Rectal smooth muscle tissue (tissue), 1 donor: ENCODE results near the gene TBC1D22A.

Experiments used
- H3K27ac ChIP-seq: one replicate; pipeline ENCODE4 v1.7.0; 2013; ENCODE audit warnings: low read depth, low read length, inconsistent platforms
- H3K27me3 ChIP-seq: one replicate; pipeline ENCODE4 v1.7.0; 2013; ENCODE audit warnings: low read length; ENCODE audit not compliant: control insufficient read depth, insufficient read depth
- H3K36me3 ChIP-seq: one replicate; pipeline ENCODE4 v1.7.0; 2013; ENCODE audit warnings: low read length; ENCODE audit not compliant: control insufficient read depth, insufficient read depth
- H3K4me1 ChIP-seq: one replicate; pipeline ENCODE4 v1.7.0; 2013; ENCODE audit warnings: low read length; ENCODE audit not compliant: control insufficient read depth, insufficient read depth
- H3K4me3 ChIP-seq: one replicate; pipeline ENCODE4 v1.7.0; 2013; ENCODE audit warnings: low read length
- H3K9ac ChIP-seq: one replicate; pipeline ENCODE4 v1.7.0; 2013; ENCODE audit warnings: low read length

Gene TBC1D22A

DNA sequence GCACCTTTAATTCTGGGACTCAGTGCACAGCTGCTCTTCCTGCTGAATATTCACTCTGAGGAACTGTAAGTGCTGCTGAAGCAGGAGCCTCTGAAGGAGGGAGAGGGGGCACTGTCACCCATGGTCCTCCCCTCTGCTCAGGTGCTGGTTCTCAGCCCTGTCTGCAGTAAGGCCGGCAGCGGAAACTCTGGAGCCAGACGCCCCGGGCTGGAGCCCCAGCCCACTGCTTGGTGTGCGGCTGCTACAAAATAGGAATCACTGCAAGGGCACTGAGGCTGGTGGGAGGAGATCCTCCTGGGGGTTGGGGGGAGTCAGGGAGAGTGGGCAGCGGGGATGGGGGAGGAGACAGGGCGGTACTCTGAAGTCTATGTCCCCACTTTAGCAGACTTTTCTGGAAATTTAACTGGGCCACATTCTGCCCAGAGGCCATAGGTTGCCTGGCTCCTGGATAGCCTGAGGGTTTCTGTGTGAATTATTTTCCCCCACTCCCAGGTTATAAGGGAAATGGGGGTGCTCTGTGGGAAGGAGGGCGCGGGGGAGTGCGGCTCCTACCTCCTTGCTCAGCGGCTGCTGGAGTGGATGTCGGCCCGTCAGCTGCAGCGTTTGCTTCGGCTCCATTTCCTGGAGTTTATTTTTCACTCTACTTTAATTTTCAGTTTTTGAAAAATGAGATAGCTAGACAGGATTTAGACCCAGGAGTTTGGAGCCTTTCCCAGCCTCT lies 33.6 kb downstream of the TBC1D22A start:
- H3K27me3 ChIP-seq = no peaks in the 10 kb centered on the region
- H3K4me1 ChIP-seq = peaks cover 3% of the 10 kb centered on the region
- H3K27ac ChIP-seq = no peak overlapping the region

DNA sequence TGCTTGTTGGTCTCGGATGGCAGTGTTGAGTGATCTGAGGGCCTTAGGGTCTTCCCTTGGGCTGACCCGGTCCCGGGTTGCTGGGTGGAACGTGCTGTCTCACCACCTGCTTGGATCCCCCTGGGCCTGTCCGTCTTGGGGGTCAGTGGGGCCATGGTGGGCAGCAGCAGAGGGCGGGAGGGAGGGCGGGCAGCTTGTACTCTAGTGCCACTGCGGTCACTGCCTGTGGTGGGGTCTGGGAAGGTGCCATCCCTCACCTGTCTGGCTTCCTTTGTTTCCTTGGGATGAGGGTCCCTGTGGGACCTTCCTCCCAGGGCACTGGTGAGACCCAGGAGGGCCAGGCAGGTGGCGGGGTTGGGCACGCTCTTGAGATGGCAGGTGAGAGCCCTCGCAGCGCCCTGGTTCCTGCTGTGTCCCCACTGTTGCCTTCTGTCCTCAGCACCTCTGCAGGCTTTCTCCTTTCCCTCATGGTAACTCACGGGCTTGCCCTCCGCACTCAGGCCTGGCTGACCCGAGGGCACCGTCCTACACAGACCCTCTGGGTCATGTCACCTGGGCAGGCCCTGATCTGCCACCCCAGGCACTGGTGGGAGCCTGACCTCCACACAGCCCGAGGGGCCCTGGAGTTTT lies 34.2 kb downstream of the TBC1D22A start:
- Histone ChIP-seq H3K27ac (no peak overlapping the region), H3K36me3 (peaks cover 46% of the 10 kb centered on the region), H3K4me3 (no peak overlapping the region), H3K4me1 (peaks cover 3% of the 10 kb centered on the region), H3K27me3 (no peaks in the 10 kb centered on the region), H3K9ac (no peak overlapping the region)

More for the DNA sequence above, 33.6 kb downstream of the TBC1D22A start:
- no peak overlapping the region for H3K9ac ChIP-seq
- H3K36me3 ChIP-seq = peaks cover 46% of the 10 kb centered on the region
- H3K4me3 ChIP-seq = no peak overlapping the region

DNA sequence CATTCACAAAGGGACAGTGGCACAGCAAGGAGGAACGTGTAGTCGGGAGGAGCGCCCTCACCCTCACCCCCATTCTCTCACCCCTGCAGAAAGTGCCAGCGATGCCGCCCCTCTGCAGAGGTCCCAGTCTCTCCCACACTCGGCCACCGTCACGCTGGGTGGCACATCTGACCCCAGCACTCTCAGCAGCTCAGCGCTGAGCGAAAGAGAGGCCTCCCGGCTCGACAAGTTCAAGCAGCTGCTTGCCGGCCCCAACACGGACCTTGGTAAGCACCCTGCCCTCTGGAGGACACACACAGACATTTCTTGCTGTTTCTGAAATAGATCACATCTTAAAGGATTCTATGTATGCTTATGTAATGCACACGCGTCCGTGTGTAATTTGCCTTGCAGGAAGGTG lies 34.9 kb downstream of the TBC1D22A start:
- no peak overlapping the region for H3K4me3 ChIP-seq
- H3K27ac ChIP-seq = no peak overlapping the region
- H3K27me3 ChIP-seq = no peaks in the 10 kb centered on the region
- no peak overlapping the region for H3K9ac ChIP-seq
- peaks cover 46% of the 10 kb centered on the region for H3K36me3 ChIP-seq
- H3K4me1 ChIP-seq = peaks cover 3% of the 10 kb centered on the region

DNA sequence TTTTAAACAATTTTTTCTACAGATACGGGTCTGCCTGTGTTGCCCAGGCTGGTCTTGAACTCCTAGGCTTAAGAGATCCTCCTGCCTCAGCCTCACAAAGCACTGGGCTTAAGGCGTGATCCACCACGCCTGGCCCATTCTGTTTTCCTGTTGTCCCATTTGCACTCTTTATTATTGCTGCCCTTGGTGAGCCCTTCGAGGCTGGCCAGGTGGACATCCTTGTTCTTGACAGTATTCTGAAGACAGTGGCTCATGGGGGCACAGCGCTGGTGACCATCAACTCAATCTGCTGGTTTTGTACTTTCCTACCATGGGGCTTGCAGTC lies 35.6 kb downstream of the TBC1D22A start:
- H3K27me3 ChIP-seq = no peaks in the 10 kb centered on the region
- no peak overlapping the region for H3K27ac ChIP-seq
- H3K36me3 ChIP-seq = peaks cover 44% of the 10 kb centered on the region

DNA sequence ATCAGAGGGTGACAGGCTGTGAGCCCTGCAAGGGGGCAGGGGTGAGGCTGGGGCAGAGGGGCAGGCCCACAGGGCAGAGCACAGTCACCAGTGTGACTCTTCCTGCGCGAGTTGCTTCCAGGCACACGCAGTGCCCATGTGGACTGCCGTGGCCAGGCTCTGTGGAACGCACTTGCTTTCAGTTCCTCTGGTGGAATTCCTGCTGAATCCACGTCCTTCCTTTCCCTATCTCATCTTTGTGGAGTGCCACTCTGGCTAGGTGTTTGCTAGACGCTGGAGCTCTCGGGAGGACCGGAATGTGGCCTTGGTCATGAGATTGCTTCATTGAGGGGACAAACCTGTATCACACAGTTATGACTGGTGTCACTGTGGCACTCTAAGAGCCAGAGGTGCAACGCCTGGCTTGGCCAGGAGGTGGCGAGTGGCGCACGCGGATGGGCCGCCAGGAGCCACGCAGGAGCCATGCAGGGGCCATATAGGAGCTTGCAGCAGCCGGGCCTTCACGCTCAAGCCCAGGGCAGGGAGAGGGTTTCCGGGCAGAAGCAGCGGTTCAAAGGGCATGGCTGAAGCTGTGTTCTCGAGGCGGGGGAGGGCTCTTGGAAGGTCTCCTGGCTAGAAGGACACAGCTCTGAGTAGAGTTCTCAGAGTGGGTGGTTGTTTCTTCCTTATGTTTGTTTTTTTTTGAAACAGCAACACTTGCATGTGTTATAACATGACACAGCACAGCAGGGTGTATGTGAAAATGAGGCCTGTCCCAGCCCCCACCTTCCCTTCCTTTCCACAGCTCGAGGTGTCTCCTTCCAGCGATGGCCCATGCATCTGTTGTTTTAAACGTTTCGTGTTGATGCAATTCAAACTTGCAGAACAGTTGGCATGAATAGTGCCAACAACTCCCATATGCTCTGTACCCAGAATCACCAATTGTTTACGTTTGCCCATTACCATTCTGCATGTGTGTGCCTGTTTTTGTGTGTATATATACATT lies 36.2 kb downstream of the TBC1D22A start:
- Histone ChIP-seq H3K4me3 (no peak overlapping the region), H3K27me3 (no peaks in the 10 kb centered on the region), H3K27ac (no peak overlapping the region), H3K36me3 (peaks cover 37% of the 10 kb centered on the region), H3K4me1 (peaks cover 3% of the 10 kb centered on the region), H3K9ac (no peak overlapping the region)

More for the DNA sequence above, 35.6 kb downstream of the TBC1D22A start:
- Histone ChIP-seq H3K4me3 (no peak overlapping the region), H3K4me1 (peaks cover 3% of the 10 kb centered on the region), H3K9ac (no peak overlapping the region)

DNA sequence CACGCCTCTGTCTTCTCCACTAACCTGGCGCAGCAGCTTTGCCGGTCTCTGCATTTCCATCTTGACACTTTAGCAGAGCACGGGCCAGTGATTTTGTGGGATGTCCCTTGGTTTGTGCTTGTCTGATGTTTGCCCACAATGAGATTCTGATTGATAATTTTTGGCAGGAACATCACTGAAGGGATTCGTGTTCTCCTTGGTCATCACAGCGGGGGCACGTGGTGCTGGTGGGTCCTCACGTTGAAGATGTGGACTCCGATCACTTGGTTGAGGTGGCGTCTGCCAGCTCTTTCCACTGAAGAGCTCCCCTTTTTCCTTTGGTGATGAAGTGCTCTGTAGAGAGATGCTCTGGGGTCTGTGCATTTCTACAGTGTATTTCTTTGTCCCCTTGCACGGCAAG lies 37.2 kb downstream of the TBC1D22A start:
- Histone ChIP-seq H3K4me1 (peaks cover 3% of the 10 kb centered on the region), H3K27ac (no peak overlapping the region), H3K27me3 (no peaks in the 10 kb centered on the region), H3K9ac (no peak overlapping the region), H3K4me3 (no peak overlapping the region), H3K36me3 (peaks cover 32% of the 10 kb centered on the region)

DNA sequence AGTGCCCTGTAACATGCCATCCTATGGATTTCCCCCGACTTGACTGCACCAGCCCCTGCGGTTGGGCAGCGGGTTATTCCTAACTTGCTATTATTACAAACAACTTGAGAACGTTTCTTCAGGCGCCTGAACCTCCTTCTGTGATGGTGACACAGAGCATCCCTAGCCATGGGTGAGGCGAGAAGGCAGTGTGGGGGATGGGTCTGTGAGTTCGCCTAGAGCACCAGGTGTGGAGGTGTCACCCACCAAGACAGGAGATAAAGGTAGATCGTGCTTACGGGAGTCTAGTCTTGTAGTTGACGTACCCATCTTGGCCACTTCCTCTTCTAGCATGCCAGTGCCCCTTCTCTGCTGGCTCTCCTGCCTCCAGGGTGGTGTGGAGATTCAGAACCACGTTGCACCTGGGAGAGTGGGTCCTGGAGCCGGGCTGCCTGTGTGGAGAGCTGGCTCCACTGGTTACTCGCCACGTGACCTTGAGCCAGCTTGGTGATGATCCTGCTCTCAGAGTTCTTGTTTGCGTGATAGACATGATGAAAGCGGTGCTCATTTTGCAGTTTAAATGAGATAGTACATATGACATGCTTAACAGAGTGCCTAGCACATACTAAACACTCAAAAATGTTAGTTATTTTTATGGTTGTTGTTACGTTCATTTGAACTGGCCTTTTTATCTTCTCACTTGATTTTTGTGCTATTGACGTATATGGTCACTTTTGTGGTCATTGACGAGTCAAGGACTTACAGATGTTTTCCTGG lies 37.8 kb downstream of the TBC1D22A start:
- H3K36me3 ChIP-seq = peaks cover 29% of the 10 kb centered on the region
- H3K4me3 ChIP-seq = no peak overlapping the region
- H3K9ac ChIP-seq = no peak overlapping the region
- peaks cover 3% of the 10 kb centered on the region for H3K4me1 ChIP-seq
- H3K27ac ChIP-seq = no peak overlapping the region
- H3K27me3 ChIP-seq = no peaks in the 10 kb centered on the region

DNA sequence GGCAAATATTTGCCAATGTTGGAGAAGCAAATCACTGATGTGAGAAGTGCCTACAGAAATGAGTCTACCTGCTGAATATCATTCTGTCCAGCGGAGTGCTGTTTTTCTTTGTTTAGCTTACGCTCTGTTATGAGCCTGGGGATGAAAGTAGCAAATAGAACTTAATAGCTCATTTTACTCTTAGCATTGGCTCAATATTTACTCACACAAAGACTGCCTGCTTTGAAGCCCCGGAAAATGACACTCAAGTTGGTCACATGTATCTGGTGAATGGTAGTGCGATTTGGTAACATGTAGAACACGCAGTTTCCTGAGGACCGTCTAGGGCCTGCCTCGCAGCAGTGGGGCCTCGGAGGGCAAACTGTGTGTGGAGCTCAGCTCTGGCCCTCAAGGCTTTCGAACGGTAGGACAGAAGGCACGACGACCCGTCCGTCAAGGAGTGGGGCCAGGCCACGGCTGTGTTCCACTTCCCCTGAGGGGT lies 38.9 kb downstream of the TBC1D22A start:
- Histone ChIP-seq H3K27me3 (no peaks in the 10 kb centered on the region), H3K36me3 (peaks cover 25% of the 10 kb centered on the region), H3K4me3 (no peak overlapping the region), H3K27ac (no peak overlapping the region), H3K9ac (no peak overlapping the region), H3K4me1 (peaks cover 3% of the 10 kb centered on the region)

DNA sequence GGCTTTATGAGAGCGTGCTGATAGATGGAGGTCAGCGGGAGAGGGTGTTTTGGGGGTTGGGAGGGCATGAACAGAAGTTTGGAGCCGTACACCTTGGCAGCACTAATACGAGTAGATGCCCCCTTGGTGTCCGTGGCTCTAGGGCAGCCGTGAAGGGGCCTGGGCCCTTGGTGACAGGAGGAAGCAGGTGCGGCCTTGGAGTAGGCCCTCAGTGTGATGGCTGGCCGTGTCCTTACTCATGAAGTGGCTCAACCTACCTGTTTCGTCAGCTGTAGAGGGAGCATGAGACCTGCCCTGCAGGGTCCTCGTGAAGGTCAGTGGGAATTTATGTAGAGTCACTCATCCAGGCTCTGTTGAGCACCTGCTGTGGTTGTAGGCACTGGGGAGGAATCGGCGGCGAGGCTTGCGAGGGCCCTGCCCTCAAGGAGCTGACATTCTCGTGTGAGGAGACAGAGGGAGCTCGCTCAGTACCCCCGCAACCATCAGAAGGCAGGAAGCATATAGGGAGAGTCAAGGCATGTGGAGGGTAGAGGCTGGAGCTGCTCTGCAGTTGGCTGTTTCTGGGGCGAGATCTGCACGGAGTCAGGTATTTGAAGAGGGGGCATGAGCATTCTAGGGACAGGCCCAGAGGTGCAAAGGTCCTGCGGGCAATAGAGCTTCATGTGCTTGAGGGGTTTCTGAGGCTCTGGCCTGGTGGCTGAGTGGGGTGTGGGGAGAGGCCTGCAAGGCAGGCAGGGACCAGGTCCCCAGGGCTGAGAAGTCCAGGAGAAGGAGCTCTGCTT lies 39.6 kb downstream of the TBC1D22A start:
- Histone ChIP-seq H3K27me3 (no peaks in the 10 kb centered on the region), H3K4me3 (no peak overlapping the region), H3K36me3 (peaks cover 21% of the 10 kb centered on the region), H3K27ac (no peak overlapping the region), H3K4me1 (peaks cover 3% of the 10 kb centered on the region), H3K9ac (no peak overlapping the region)

DNA sequence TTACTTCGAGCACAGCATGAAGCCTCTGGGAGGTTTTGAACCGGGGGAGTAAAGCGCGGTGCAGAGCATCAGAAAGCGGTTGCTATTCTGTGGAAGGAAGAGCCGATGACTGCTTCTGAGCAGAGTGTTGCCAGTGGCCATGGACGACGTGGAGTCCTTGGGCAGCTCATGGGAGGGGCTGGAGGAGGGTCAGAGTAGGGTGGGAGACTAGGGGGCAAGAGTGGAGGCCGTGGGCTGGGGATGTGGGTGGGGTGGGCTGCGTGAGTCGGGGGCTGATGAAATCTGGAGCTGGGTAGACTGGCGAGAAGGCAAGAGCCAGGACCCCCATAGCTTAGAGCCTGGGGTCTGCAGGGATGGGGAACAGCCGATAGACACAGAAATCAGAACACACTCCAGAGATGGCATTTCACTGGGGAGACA lies 40.2 kb downstream of the TBC1D22A start:
- no peaks in the 10 kb centered on the region for H3K27me3 ChIP-seq
- peaks cover 3% of the 10 kb centered on the region for H3K4me1 ChIP-seq
- no peak overlapping the region for H3K9ac ChIP-seq
- H3K36me3 ChIP-seq = peaks cover 16% of the 10 kb centered on the region
- no peak overlapping the region for H3K27ac ChIP-seq
- H3K4me3 ChIP-seq = no peak overlapping the region

DNA sequence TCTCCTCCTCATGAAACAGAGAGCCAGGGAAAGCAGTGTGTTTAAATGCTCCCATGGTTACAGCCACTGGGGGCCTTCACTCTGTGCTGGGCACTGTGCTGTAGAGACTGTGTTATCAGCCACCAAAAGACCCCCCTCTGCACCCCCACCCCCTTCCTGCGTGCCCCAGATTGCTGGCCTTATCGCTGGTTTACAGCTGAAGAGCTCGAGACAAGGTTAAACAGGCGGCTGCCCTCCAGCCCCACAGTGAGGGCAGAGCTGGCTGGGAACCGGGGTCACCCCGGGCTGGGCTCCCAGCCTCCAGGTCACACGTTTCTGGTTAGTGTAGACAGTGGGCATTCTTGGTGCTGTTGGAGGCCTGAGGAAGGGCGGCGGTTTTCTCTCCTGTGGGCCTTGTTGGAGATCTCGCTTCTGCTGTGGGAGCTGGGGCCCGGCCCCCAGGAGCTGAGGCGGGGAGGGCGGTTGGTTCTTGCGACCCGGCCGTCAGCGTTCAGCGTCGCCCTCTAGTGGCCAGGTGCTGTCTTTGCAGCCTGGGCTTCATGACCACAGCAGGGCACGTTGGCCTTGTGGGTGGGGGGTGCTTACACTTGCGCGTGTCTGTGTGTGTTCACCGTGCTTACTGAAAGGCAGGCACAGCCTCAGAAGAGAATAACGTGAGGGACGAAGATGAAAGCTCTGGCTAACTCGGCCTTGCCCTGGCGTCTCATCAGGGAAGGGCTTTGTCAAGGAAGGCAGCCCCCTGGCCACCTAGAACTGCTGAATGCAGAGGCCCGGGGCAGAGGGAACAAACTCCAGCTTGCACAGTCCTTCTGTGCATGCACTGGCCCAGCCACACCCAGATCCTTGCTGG lies 40.8 kb downstream of the TBC1D22A start:
- H3K4me1 ChIP-seq = peaks cover 3% of the 10 kb centered on the region
- no peak overlapping the region for H3K9ac ChIP-seq
- no peak overlapping the region for H3K4me3 ChIP-seq
- H3K36me3 ChIP-seq = peaks cover 12% of the 10 kb centered on the region
- no peak overlapping the region for H3K27ac ChIP-seq
- H3K27me3 ChIP-seq = no peaks in the 10 kb centered on the region
